ENCODE measurements around the gene ZDHHC11B.
"Not testable (repeated sequence)": the region's sequence is repeated elsewhere in the genome, so short reads cannot be mapped to it uniquely, and the experiment has no call there.

ZDHHC11B gene

GRCh38 chr5:696753-697702 is 87.5 kb downstream of the ZDHHC11B start:
- peaks cover 10% of the 10 kb centered on the region for H3K4me1 Mint-ChIP-seq
- not testable (repeated sequence) for H3K4me3 Mint-ChIP-seq, H3K27ac Mint-ChIP-seq, ATAC-seq, DNase-seq, H3K9me3 Mint-ChIP-seq
- H3K27me3 Mint-ChIP-seq, result peaks cover 28% of the 10 kb centered on the region

DNA sequence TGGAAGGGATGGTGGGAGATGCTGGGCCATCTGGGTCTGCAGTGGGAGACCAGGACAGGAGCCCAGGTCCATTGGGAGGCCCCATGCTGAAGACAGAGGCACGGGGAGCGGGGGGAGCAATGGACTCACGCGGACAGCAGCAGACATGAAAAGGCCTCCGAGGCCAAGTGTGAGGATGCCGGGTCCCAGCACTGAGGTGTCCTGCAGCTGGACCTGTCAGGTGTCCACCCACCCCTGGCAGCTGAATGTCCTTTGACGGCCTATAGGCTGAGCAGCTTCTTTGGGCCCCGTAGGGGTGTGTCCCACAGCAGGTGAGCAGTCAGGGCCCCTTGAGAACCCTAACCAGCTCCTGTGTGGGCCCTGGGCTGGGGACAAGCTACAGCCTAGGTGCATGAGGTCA is 88.3 kb downstream of the ZDHHC11B start:
- H3K27ac Mint-ChIP-seq, H3K9me3 Mint-ChIP-seq, ATAC-seq, DNase-seq, H3K4me3 Mint-ChIP-seq: not testable (repeated sequence)
- Mint-ChIP-seq H3K27me3 (peaks cover 28% of the 10 kb centered on the region), H3K4me1 (peaks cover 10% of the 10 kb centered on the region)

DNA sequence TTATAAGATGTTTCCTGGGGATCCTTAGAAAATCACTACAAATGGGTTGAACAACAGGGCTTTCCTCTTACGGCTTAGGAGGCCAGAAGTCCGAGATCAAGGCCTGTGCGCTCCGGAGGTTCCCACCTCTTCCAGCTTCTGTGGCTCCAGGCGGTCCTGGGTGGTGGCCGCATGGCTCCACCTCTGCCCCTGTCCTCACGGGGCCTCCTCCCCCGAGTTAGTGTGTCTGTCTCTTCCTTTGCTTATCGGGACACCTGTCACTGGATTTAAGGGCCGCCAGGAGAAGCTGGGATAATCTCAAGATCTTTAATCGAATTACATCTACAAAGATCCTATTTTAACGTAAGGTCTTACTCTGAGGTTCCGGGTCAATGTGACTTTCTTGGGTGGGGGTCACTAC is 89.1 kb downstream of the ZDHHC11B start:
- not testable (repeated sequence) for H3K27ac Mint-ChIP-seq, H3K4me3 Mint-ChIP-seq, DNase-seq, ATAC-seq, H3K9me3 Mint-ChIP-seq, H3K4me1 Mint-ChIP-seq
- peaks cover 28% of the 10 kb centered on the region for H3K27me3 Mint-ChIP-seq

GRCh38 chr5:694042-694431 is 90.5 kb downstream of the ZDHHC11B start:
- ATAC-seq, H3K27ac Mint-ChIP-seq, H3K9me3 Mint-ChIP-seq, H3K4me1 Mint-ChIP-seq, H3K4me3 Mint-ChIP-seq, DNase-seq: not testable (repeated sequence)
- peaks cover 26% of the 10 kb centered on the region for H3K27me3 Mint-ChIP-seq

- H3K9me3 Mint-ChIP-seq, H3K4me1 Mint-ChIP-seq, H3K27ac Mint-ChIP-seq: not testable (repeated sequence)
- DNase-seq, result peak; percentile 60 to 74
- Mint-ChIP-seq H3K4me3 (peak within 1 kb of the TSS; percentile 53 to 60), H3K27me3 (peaks cover 20% of the 10 kb centered on the region)
- peak; percentile 84 for ATAC-seq
These were observed 91.1 kb downstream of the ZDHHC11B start, which contains the start of gene TPPP for GRCh38 chr5:693271-694041. TPPP (minus strand) TSS chr5:693352; CDS start chr5:678060, 15,292 bp downstream.

DNA sequence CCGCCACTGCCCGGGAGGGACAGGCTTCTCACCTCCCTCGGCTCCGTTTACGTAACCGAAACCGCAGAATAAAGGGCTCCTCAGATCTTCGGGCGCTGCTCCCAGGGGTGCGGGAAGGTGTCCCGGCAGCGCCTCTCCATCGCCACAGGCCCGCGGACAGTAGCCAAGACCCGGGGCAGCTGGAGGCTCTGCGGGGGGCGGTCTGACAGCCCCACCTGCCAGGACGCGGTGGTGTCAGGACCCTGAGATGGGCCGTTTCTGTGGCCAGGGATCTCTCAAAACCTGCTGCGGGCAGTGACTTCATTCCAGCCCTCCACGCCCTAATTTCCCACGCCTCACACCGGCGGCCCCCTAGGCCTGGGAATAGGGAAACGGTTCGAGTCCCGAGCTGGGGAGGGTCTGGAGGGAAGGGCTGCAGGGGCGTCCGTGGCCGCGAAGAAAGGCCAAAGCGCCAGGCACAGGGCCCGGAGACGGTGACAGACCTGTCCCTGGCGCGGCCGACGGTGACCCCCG is 91.9 kb downstream of the ZDHHC11B start:
- not testable (repeated sequence) for H3K27ac Mint-ChIP-seq, H3K9me3 Mint-ChIP-seq, DNase-seq, H3K4me1 Mint-ChIP-seq
- Mint-ChIP-seq H3K4me3 (peak overlapping the region; percentile 53 to 60), H3K27me3 (peaks cover 11% of the 10 kb centered on the region)
- peak; percentile 4 for ATAC-seq

DNA sequence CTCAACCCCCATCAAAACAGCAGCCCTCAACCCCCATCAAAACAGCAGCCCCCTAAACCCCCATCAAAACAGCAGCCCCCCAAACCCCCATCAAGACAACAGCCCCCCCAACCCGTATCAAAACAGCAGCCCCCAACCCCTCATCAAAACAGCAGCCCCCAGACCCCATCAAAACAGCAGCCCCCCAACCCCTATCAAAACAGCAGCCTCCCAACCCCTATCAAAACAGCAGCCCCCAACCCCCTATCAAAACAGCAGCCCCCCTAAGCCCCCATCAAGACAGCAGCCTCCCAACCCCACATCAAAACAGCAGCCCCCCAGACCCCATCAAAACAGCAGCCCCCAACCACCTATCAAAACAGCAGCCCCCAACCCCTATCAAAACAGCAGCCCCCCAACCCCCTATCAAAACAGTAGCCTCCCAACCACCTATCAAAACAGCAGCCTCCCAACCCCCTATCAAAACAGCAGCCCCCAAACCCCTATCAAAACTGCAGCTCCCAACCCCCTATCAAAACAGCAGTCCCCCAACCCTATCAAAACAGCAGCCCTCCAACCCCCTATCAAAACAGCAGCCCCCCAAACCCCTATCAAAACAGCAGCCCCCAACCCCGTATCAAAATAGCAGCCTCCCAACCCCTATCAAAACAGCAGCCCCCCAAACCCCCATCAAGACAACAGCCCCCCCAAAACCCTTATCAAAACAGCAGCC is 92.6 kb downstream of the ZDHHC11B start:
- Mint-ChIP-seq H3K4me1 (peaks cover 5% of the 10 kb centered on the region), H3K9me3 (no peaks in the 10 kb centered on the region), H3K27me3 (peaks cover 5% of the 10 kb centered on the region), H3K4me3 (peak overlapping the region; percentile 53 to 60), H3K27ac (no peak overlapping the region)
- DNase-seq (no peak), ATAC-seq (no peak)

GRCh38 chr5:691049-691448 is 93.5 kb downstream of the ZDHHC11B start:
- H3K27ac Mint-ChIP-seq, H3K9me3 Mint-ChIP-seq, H3K27me3 Mint-ChIP-seq, H3K4me1 Mint-ChIP-seq, H3K4me3 Mint-ChIP-seq, ATAC-seq, DNase-seq: not testable (repeated sequence)

GRCh38 chr5:690293-690692 is 94.2 kb downstream of the ZDHHC11B start:
- H3K4me1 Mint-ChIP-seq, H3K27me3 Mint-ChIP-seq, H3K4me3 Mint-ChIP-seq, H3K9me3 Mint-ChIP-seq, H3K27ac Mint-ChIP-seq, DNase-seq: not testable (repeated sequence)
- peak; percentile 10 for ATAC-seq

DNA sequence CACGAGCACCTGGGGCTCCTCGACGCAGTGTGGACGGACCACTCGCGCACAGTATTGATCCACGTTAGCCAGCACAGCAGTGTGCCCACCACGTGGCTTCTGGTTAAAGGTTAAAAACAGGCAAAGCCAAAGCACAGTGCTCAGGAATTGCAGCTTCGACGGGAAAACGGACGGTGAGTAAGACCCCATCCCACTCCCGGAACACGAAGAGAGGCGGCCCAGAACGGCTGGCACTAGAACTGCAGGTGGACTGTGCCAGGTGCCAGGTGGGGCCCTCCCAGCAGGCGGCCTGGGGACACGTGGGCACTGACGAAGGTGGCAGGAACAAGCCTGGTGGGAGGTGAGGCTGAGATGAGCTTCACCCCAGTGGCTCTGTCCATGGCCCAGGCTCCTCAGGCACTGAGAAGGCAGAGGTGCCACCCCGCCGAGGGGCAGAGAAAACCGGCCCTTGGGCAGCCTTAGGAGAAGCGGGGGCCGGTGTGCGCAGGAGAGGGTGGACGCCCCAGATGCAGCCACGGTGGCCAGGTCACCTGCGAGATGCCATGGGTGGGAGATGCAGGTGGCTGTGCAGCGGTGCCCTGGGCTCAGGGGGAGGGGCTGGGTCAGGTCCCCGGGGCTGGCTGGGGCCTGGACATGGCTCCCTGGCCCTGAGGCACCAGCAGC is 96.0 kb downstream of the ZDHHC11B start:
- H3K4me1 Mint-ChIP-seq, H3K27ac Mint-ChIP-seq, DNase-seq, H3K9me3 Mint-ChIP-seq, H3K4me3 Mint-ChIP-seq, ATAC-seq: not testable (repeated sequence)
- H3K27me3 Mint-ChIP-seq, result peaks cover 23% of the 10 kb centered on the region

- H3K27me3 Mint-ChIP-seq, result peaks cover 23% of the 10 kb centered on the region
- H3K27ac Mint-ChIP-seq, DNase-seq, H3K4me1 Mint-ChIP-seq, H3K9me3 Mint-ChIP-seq, H3K4me3 Mint-ChIP-seq, ATAC-seq: not testable (repeated sequence)
These were observed 97.6 kb downstream of the ZDHHC11B start for GRCh38 chr5:686936-687335.

DNA sequence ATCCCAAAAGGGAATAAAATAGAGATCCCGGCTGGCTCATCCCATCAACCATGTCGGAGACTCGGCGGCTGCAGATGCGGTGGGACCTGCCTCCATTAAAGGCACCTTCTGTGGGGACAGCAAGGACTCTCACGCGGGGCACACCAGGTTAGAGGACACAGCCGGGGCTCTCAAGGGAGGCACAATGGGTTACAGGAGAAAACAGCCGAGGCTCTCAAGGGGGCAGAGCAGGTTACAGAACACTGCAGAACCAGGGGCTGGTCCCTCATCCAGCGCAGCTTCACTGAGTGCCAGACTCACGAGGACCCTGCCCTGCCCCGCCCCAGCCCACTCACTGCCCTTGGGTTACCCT is 98.4 kb downstream of the ZDHHC11B start:
- DNase-seq, H3K4me3 Mint-ChIP-seq, H3K27ac Mint-ChIP-seq, H3K9me3 Mint-ChIP-seq, ATAC-seq, H3K4me1 Mint-ChIP-seq: not testable (repeated sequence)
- H3K27me3 Mint-ChIP-seq, result peaks cover 23% of the 10 kb centered on the region

- no peak overlapping the region for H3K27ac Mint-ChIP-seq
- ATAC-seq, result no peak
These were observed 99.0 kb downstream of the ZDHHC11B start for GRCh38 chr5:685262-686171.

DNA sequence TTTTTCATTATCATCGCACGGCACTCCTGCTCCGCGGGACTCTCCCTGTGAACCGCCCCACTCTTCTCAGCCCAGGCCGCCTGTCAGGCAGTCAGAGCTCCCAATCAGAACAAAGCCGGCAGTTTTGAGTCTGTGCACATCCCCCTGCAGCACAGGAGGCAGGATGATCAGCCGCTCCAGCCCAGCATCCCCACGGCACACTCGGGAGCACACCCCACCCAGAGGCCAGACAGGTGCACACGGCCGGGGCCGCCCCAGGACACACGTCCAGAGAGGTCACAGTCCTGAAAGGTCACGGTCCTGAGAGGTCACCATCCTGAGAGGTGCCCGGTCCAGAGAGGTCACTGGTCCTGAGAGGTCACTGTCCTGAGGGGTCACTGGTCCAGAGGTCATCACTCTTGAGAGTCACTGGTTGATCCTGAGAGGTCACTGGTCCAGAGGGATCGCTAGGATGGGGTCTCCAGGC is 99.7 kb downstream of the ZDHHC11B start:
- H3K27ac Mint-ChIP-seq, result no peak overlapping the region
- no peak overlapping the region for H3K4me3 Mint-ChIP-seq
- peaks cover 23% of the 10 kb centered on the region for H3K27me3 Mint-ChIP-seq
- ATAC-seq (no peak), DNase-seq (no peak)
- H3K4me1 Mint-ChIP-seq, result no peaks in the 10 kb centered on the region
- no peaks in the 10 kb centered on the region for H3K9me3 Mint-ChIP-seq

More at GRCh38 chr5:685262-686171, 99.0 kb downstream of the ZDHHC11B start:
- Mint-ChIP-seq H3K9me3 (no peaks in the 10 kb centered on the region), H3K27me3 (peaks cover 23% of the 10 kb centered on the region), H3K4me3 (no peak overlapping the region), H3K4me1 (no peaks in the 10 kb centered on the region)
- no peak for DNase-seq
